ENCODE results near the gene MYPN.

- TF ChIP-seq POLR2A (IDR thresholded peaks at IDR 0.05; ENCODE audit: low read length) (no peak), GATA1 (IDR thresholded peaks at IDR 0.05; ENCODE audit: low read depth, low read length) (no peak)
Measured at GRCh38 chr10:68237173-68237572, 127.9 kb downstream of the MYPN start.

All from erythroblast (primary cell).